Ishikawa (cell line): ENCODE measurements around the gene INSYN2A.

Experiments used
- CEBPB ChIP-seq: IDR thresholded peaks from 2 replicates; pipeline ENCODE4 v1.6.1; 2012
- CREB1 ChIP-seq: IDR thresholded peaks from 2 replicates; pipeline ENCODE4 v1.6.1; 2012; ENCODE audit warnings: low read depth
- EGR1 ChIP-seq: IDR thresholded peaks from 2 replicates; pipeline ENCODE4 v1.6.1; 2012
- FOXM1 ChIP-seq: IDR thresholded peaks from 2 replicates; pipeline ENCODE4 v1.6.1; 2012; ENCODE audit warnings: low read depth, borderline replicate concordance
- NFIC ChIP-seq: IDR thresholded peaks from 2 replicates; pipeline ENCODE4 v1.6.1; 2012
- RAD21 ChIP-seq: IDR thresholded peaks from 2 replicates; pipeline ENCODE4 v1.6.1; 2012; ENCODE audit warnings: low read depth
- YY1 ChIP-seq: IDR thresholded peaks from 2 replicates; pipeline ENCODE4 v1.6.1; 2012; ENCODE audit warnings: low read depth
- TF ChIP-seq, protein P1 (sequence below): IDR thresholded peaks from 2 replicates; pipeline ENCODE4 v1.6.1; 2012; ENCODE audit warnings: low read depth, mild to moderate bottlenecking

DNA sequence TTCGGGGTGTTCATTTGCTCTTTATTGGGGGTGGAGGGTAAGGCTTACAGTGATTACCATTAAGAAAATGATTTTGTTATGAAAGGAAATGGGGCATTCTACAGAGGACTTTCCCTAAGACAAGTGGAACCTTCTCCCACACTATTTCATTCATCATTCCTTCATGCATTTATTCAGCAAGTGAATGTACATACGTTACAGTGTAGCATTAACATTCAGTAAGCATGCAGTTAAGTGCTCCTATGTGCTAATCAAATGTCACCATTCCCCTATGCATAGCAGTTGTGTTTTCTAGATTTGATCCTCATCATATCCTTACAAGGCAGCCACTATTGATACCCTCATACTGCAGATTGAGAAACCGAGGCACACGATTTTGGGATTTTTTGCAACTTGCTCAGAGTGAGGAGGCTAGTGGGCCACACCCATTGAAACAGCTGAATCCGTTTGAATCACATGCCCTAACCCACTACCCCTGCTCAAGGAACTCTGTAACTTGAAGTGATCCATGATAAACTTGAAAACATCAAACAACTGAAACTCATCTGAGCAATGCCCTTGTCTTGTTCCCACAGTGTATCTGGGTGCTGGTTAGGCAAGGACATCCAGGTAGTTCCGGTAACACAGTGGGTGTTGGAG, 16.7 kb downstream of the INSYN2A start:
- TF ChIP-seq CEBPB (no peak), CREB1 (no peak), NFIC (no peak), YY1 (no peak), RAD21 (no peak), FOXM1 (no peak), EGR1 (no peak)
- TF ChIP-seq, protein P1, sequence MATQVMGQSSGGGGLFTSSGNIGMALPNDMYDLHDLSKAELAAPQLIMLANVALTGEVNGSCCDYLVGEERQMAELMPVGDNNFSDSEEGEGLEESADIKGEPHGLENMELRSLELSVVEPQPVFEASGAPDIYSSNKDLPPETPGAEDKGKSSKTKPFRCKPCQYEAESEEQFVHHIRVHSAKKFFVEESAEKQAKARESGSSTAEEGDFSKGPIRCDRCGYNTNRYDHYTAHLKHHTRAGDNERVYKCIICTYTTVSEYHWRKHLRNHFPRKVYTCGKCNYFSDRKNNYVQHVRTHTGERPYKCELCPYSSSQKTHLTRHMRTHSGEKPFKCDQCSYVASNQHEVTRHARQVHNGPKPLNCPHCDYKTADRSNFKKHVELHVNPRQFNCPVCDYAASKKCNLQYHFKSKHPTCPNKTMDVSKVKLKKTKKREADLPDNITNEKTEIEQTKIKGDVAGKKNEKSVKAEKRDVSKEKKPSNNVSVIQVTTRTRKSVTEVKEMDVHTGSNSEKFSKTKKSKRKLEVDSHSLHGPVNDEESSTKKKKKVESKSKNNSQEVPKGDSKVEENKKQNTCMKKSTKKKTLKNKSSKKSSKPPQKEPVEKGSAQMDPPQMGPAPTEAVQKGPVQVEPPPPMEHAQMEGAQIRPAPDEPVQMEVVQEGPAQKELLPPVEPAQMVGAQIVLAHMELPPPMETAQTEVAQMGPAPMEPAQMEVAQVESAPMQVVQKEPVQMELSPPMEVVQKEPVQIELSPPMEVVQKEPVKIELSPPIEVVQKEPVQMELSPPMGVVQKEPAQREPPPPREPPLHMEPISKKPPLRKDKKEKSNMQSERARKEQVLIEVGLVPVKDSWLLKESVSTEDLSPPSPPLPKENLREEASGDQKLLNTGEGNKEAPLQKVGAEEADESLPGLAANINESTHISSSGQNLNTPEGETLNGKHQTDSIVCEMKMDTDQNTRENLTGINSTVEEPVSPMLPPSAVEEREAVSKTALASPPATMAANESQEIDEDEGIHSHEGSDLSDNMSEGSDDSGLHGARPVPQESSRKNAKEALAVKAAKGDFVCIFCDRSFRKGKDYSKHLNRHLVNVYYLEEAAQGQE, result no peak
